GM21528 (cell line): Measurements from ENCODE around the gene SHROOM2.
"Not testable (repeated sequence)": the region's sequence is repeated elsewhere in the genome, so short reads cannot be mapped to it uniquely, and the experiment has no call there.

Source experiments
- ATAC-seq: cut with Tn5 transposase; IDR thresholded peaks from one replicate; pipeline ENCODE4 v1.9.1; 2021; ENCODE audit warnings: mild to moderate bottlenecking, moderate library complexity; ENCODE audit not compliant: unreplicated experiment, low FRiP score

The SHROOM2 gene

DNA sequence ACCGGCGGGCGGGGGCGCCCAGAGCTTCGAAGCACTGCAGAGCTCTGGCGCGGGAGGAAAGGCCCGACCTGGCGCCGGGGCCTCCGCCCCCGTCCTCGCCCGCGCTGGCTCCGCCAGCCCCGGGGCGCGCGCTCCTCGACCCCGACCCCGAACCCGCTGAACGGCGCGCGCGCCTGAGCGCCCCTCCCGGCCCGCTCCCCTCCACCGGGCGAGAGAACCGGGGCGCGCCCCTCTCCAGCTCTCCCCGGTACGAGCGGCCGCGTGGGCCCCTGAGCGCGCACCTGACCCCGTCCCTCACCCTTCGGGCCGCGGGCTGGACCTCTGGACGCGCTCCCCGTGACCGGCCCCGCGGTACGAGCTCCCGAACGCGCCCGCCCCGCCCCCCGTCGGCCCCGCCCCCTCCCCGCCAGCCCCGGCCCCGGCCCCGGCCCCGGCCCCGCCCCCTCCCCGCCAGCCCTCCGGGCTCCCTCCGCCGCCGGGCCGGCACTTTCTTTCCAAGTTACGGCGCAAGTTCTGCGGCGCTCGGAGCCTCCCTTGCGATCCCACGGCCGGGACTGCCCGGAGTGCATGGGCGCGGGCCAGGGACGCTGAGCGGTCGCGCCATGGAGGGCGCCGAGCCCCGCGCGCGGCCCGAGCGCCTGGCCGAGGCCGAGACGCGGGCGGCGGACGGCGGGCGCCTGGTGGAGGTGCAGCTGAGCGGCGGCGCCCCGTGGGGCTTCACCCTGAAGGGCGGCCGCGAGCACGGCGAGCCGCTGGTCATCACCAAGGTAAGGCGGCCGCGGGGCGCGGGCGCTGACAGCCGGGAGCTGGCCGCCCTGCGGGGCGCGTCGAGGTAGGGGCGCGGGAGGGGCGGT, at the start of gene SHROOM2:
TSS of gene SHROOM2 (plus strand) at position 486 of the 854 bp plus-strand sequence. CDS start at position 603, 117 bp downstream.
- ATAC-seq = no peak

- no peak for ATAC-seq
Observed at GRCh38 chrX:9737363-9737762, 48.9 kb upstream of the SHROOM2 start.

DNA sequence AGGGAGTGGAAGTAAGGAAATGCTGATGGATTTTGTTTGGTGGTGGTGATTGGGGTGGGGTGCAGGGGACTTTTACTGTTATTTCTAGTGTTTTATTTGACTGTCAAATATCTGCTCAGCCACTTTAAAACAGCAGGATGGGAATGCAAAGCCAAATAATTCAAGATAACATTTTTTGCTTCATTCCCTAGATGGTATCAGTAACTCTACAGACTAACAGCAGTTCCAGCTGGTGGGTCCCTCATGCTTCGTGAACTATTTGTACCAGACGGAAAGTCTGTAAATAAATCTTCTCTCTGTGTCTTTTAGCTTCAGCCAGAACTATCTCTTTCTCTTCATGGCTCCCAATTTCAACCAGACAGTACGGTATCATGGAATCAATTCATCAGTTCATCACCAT, 48.1 kb upstream of the SHROOM2 start:
- ATAC-seq = no peak

DNA sequence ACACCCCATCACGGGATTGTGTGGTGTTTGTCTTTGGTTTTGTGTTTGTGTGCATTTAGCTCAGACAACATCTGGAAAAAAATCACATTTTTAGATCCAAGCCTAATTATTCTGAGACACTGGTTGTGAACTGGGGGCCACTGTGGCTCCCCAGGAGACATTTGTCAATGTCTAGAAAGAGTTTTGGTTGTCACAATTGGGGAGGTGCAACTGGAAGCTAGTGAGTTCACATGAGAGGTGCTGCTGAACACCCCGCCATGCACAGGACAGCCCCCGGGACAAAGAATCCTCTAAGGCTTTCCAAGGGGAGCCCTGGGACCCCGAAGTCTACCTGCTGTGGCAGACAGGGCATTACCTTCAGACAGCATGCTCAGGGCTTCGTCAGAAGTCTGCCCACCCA, 47.1 kb upstream of the SHROOM2 start:
- ATAC-seq = no peak

GRCh38 chrX:9745417-9746115, 40.7 kb upstream of the SHROOM2 start:
- ATAC-seq = no peak

DNA sequence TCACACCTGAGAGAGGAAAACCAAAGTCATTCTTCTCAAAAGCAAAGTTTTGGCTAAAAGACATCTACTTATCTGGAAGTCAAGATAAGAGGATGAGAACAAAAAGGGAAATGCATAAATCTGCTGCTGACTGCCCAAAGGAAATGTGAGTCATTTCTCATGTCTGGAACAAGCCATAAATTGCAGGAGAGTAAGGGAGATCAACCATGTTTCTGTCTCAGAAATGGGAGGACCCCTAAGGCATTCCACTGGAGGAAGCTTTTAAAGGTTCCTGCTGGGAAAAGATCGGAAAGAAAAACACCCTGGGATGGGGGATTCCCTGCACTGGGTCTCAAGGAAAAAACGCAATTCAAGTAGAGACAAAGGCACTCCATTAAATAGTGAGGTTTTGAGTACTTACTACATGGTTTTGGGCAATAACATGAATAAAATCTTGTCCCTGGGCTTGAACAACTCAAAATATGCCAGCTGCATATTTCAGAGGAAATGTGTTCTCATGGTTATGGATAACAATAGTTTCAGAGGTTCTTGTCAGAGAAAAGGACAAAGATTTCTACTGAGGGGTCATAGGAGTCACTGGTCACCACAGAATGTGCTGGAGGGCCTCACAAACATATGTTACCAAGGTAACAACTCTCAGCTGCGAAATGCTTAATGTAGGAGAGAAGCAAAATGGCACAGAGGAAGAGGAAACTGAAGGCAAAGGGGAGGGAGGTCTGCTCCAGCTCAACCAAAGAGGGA, 39.9 kb upstream of the SHROOM2 start:
- no peak for ATAC-seq

- no peak for ATAC-seq
Observed at GRCh38 chrX:9747644-9748043, 38.6 kb upstream of the SHROOM2 start.

GRCh38 chrX:9749146-9749692, 37.0 kb upstream of the SHROOM2 start:
- no peak for ATAC-seq

GRCh38 chrX:9757366-9757765, 28.9 kb upstream of the SHROOM2 start:
- ATAC-seq = no peak

GRCh38 chrX:9758021-9758638, 28.1 kb upstream of the SHROOM2 start:
- ATAC-seq = no peak

DNA sequence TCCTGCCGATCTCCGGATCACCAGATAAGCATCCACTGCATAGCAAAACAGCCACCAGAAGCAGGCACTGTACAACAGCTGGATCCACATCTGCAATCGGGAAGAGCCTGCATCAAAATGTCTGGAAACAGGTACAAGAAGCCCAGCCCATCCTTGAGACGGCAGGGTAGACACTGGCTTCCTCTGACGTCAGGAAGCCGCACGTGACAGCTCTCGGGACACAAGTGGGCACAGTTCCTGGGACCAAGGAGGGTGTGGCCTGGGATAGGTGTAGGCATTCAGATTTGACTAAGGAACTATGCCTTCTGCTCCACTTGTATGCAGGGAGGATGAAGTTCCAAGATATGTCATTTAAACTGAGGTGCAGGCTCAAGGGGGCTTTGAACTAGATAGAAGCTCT, 26.9 kb upstream of the SHROOM2 start:
- no peak for ATAC-seq

GRCh38 chrX:9765072-9765736, 21.0 kb upstream of the SHROOM2 start:
- ATAC-seq = no peak

DNA sequence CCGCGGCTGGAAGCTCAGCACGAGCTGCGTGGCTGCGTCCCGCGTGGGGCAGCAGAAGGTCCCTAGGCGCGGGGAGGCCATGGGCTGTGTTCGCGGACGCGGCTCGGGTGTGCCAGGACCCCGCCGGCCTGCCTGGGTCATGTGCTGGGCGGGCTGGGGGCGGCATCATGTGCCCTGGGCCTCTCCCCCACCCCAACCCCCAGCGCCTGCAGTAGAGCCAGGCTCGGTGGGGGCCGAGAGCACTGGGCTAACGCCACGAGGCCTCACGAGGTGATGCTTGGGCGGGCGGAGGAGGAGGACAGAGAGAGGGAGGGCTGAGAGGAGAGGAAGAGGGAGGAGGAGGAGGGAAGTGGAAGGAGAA, 20.5 kb upstream of the SHROOM2 start, which contains the start of gene GPR143:
TSS of gene GPR143 (minus strand) at position 111 of the 361 bp plus-strand sequence. CDS start at position 81, 30 bp downstream.
- no peak for ATAC-seq

- ATAC-seq = no peak
Observed at GRCh38 chrX:9767375-9767774, 18.9 kb upstream of the SHROOM2 start.

DNA sequence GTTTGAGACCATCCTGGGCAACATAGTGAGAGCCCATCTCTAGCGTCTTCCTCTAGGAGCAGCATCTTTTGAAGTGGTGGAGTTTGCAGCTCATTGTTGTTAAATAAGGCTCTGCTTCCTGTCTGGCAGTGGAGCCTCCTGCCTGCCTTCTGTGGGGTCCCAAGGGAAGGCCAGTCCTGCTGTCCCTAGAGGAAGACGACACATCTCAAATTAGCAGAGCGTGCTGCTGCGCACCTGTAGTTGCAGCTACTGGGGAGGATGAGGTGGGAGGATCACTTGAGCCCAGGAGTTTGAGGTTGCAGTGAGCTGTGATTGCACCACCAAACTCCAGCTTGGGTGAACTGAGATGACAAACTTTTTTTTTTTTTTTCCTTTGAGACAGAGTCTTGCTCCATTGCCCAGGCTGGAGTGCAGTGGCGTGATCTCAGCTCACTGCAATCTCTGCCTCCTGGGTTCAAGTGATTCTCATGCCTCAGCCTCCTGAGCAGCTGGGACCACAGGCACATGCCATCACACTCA, 17.8 kb upstream of the SHROOM2 start:
- ATAC-seq = not testable (repeated sequence)

DNA sequence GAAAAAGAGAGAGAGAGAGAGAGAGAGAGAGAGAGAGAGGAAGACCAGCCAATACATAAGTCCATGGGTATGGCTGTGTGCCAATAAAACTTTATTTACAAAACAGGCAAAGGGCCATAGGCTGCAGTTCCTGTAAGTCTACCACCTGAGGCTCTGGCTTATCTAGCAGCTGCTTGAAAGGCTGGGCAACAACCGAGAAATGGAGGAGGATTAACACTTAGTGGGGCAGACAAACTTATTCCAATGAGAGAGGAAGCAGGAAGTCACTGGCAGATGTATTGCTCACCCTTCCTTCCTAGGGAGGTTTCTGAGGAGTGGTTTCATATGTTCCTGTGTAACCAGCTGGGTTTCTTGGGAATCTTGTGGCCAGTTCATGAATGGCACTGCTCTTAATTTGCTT, 15.9 kb upstream of the SHROOM2 start:
- ATAC-seq = no peak

DNA sequence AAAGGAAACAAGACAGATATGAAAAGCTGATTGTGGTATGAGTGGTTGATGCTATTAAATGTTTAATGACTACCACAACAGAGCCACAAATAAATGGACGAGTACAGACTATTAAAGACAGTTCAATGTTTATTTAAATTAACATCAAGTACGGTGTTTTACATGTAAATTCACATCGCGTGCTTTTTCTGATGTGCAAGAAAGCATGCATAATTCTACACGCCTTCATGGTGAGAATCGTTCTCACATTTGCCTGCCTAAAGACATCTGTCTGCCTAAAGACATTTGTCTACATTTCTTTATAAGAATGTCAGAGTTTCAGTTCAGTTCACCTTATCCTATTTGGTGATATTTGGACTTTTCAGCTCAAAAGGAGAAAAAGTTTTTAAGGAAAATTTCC, 13.3 kb upstream of the SHROOM2 start:
- ATAC-seq = no peak

GRCh38 chrX:9775930-9776329, 10.3 kb upstream of the SHROOM2 start:
- no peak for ATAC-seq

DNA sequence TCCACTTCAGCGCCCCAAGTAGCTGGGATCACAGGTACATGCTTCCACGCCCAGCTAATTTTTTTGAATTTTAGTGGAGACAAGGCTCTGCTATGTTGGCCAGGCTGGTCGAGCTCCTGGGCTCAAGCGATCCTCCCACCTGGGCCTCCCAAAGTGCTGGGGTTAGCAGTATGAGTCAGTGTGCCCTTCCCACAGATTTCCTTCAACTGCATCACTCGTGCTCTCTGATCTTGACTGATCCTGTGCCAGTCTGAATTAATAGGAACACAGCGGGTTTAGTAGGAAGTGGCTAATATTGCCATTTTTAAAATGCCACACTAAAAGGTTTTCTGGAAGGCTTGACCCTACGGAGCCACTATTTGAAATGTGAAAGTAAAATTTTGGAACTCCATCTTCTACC, 4.3 kb upstream of the SHROOM2 start:
- no peak for ATAC-seq

DNA sequence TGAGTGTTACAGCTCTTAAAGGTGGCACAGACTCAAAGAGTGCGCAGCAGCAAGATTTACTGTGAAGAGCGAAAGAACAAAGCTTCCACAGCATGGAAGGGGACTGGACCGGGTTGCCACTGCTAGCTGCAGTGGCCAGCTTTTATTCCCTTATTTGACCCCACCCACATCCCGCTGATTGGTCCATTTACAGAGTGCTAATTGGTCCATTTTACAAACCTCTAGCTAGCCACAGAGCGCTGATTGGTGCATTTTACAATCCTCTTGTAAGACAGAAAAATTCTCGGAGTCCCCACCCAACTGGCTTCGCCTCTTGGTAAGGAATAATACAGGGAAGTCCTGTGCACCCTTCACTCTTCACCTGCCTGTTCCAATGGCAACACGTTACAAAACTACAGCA, 1.9 kb upstream of the SHROOM2 start:
- no peak for ATAC-seq
